ENCODE results near the gene SLC17A8. TPM values are rescaled to one million over a fixed set of nuclear protein-coding genes. Genes with fewer than 3 reads are reported as not detected.

SLC17A8 gene
- total and polyA plus RNA-seq, 2 donors (not counting 3 experiments of a cell fraction or from before 2014, with no cell fraction given): not detected

DNA sequence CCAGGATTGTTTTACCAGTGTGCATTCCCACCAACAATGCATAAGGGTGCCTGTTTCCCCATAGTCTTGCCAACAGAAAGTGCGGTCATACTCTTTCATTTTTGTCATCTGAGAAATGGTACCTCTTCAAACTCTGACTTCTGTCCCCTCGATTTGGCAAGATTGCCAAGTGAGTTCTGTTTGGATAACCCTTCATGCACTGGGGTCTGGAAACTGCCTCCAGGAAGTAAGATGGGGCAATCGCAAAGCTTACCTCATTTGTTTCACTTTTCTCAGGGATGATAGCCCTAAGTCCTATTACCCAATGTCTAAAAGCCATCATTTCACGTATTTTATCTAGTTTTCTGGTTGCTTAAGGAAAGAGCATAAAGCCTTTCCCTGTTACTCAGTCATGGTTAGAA lies 88.2 kb downstream of the SLC17A8 start:
- TF ChIP-seq, protein P1, sequence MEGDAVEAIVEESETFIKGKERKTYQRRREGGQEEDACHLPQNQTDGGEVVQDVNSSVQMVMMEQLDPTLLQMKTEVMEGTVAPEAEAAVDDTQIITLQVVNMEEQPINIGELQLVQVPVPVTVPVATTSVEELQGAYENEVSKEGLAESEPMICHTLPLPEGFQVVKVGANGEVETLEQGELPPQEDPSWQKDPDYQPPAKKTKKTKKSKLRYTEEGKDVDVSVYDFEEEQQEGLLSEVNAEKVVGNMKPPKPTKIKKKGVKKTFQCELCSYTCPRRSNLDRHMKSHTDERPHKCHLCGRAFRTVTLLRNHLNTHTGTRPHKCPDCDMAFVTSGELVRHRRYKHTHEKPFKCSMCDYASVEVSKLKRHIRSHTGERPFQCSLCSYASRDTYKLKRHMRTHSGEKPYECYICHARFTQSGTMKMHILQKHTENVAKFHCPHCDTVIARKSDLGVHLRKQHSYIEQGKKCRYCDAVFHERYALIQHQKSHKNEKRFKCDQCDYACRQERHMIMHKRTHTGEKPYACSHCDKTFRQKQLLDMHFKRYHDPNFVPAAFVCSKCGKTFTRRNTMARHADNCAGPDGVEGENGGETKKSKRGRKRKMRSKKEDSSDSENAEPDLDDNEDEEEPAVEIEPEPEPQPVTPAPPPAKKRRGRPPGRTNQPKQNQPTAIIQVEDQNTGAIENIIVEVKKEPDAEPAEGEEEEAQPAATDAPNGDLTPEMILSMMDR (IDR thresholded peaks at IDR 0.05; ENCODE audit: extremely low read depth in 1 of 2, insufficient read depth in 1 of 2, low read depth in 1 of 2, low read length in 2 of 2): no peak
- DNase-seq (ENCODE audit: low read depth, low spot score) (no peak), FAIRE-seq (no peak)
- H3K4me1 ChIP-seq (ENCODE audit: control insufficient read depth, extremely low read depth, insufficient read depth, low read length): no peaks in the 10 kb centered on the region
- no peaks in the 10 kb centered on the region for H3K79me2 ChIP-seq (ENCODE audit: control insufficient read depth, insufficient read depth, low read length)
- ChIA-PET CTCF (interaction anchor here (1.3 kb wide), 1 partner anchor 9 kb away, joined by 3 read pairs; no protein-coding TSS in a partner anchor), POLR2A (no interaction called here)
- no peak overlapping the region for H3K4me3 ChIP-seq (replicated peaks in 1 of 3; ENCODE audit: insufficient read depth in 1 of 3, low read depth in 1 of 3, low read length in 3 of 3)
- no peaks in the 10 kb centered on the region for H3K36me3 ChIP-seq (ENCODE audit: control insufficient read depth in 2 of 2, extremely low read depth in 1 of 2, insufficient read depth in 2 of 2, low read length in 2 of 2)
- intact Hi-C loops (cut with micrococcal nuclease) (no loop called here), dilution Hi-C loops (cut with MboI; ENCODE audit: extremely low pct_ligation_motif_present, low sequenced_read_pairs) (no loop called here)
- no peaks in the 10 kb centered on the region for H3K9me3 ChIP-seq (replicated peaks; ENCODE audit: control insufficient read depth, insufficient read depth, low read length)
- H2AFZ ChIP-seq (ENCODE audit: low read depth, low read length): no peak overlapping the region
- no peaks in the 10 kb centered on the region for H3K9me1 ChIP-seq (replicated peaks; ENCODE audit: control insufficient read depth, extremely low read depth, insufficient read depth, low read length)
- H3K27me3 ChIP-seq (ENCODE audit: control insufficient read depth in 2 of 2, insufficient read depth in 2 of 2, low read length in 2 of 2): no peaks in the 10 kb centered on the region
- H4K20me1 ChIP-seq (replicated peaks; ENCODE audit: control insufficient read depth, extremely low read depth, insufficient read depth, low read length): no peaks in the 10 kb centered on the region
- no peak overlapping the region for H3K4me2 ChIP-seq (ENCODE audit: insufficient read depth, low read length)
- BruUV-seq (replicated peaks): no TSS peak
- no peak overlapping the region for H3K9ac ChIP-seq (replicated peaks; ENCODE audit: extremely low read depth, insufficient read depth, low read length)
- H3K27ac ChIP-seq (ENCODE audit: insufficient read depth, low read depth, low read length): no peak overlapping the region

GRCh38 chr12:100447381-100447780 lies 90.5 kb downstream of the SLC17A8 start:
- H3K79me2 ChIP-seq (ENCODE audit: control insufficient read depth, insufficient read depth, low read length): no peaks in the 10 kb centered on the region
- no peak for TF ChIP-seq JUN (IDR thresholded peaks at IDR 0.05; ENCODE audit: borderline replicate concordance, insufficient read depth, insufficient read length, low read depth)
- TF ChIP-seq, protein P1 (IDR thresholded peaks at IDR 0.05; ENCODE audit: extremely low read depth in 1 of 2, insufficient read depth in 1 of 2, low read depth in 1 of 2, low read length in 2 of 2): no peak
- TF ChIP-seq, protein P2, sequence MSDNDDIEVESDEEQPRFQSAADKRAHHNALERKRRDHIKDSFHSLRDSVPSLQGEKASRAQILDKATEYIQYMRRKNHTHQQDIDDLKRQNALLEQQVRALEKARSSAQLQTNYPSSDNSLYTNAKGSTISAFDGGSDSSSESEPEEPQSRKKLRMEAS (IDR thresholded peaks at IDR 0.05; ENCODE audit: insufficient read depth, insufficient read length): no peak
- TF ChIP-seq GATA2 (IDR thresholded peaks at IDR 0.05; ENCODE audit: insufficient read depth, insufficient read length, low read depth, low read length): no peak
- H3K36me3 ChIP-seq (ENCODE audit: control insufficient read depth in 2 of 2, extremely low read depth in 1 of 2, insufficient read depth in 2 of 2, low read length in 2 of 2): no peaks in the 10 kb centered on the region
- H4K20me1 ChIP-seq (replicated peaks; ENCODE audit: control insufficient read depth, extremely low read depth, insufficient read depth, low read length): no peaks in the 10 kb centered on the region
- dilution Hi-C loops (cut with MboI; ENCODE audit: extremely low pct_ligation_motif_present, low sequenced_read_pairs) (no loop called here), intact Hi-C loops (cut with micrococcal nuclease) (no loop called here)
- no TSS peak for BruUV-seq (replicated peaks)
- H2AFZ ChIP-seq (ENCODE audit: low read depth, low read length): no peak overlapping the region
- no peak overlapping the region for H3K27ac ChIP-seq (ENCODE audit: insufficient read depth, low read depth, low read length)
- no peaks in the 10 kb centered on the region for H3K9me1 ChIP-seq (replicated peaks; ENCODE audit: control insufficient read depth, extremely low read depth, insufficient read depth, low read length)
- CTCF ChIA-PET: no interaction called here
- H3K9ac ChIP-seq (replicated peaks; ENCODE audit: extremely low read depth, insufficient read depth, low read length): no peak overlapping the region
- no peak overlapping the region for H3K4me2 ChIP-seq (ENCODE audit: insufficient read depth, low read length)
- FAIRE-seq (no peak), DNase-seq (ENCODE audit: low read depth, low spot score) (no peak)
- H3K9me3 ChIP-seq (replicated peaks; ENCODE audit: control insufficient read depth, insufficient read depth, low read length): no peaks in the 10 kb centered on the region
- H3K27me3 ChIP-seq (ENCODE audit: control insufficient read depth in 2 of 2, insufficient read depth in 2 of 2, low read length in 2 of 2): no peaks in the 10 kb centered on the region
- H3K4me3 ChIP-seq (replicated peaks in 1 of 3; ENCODE audit: insufficient read depth in 1 of 3, low read depth in 1 of 3, low read length in 3 of 3): no peak overlapping the region
- H3K4me1 ChIP-seq (ENCODE audit: control insufficient read depth, extremely low read depth, insufficient read depth, low read length): no peaks in the 10 kb centered on the region
- POLR2A ChIA-PET: no interaction called here

Data from endothelial cell of umbilical vein (primary cell).